Astrocyte (in vitro differentiated cells and primary cell): Measurements from ENCODE around the gene METTL24. TPM values are rescaled to one million over a fixed set of nuclear protein-coding genes. Genes with fewer than 3 reads are reported as not detected.
"Not testable (repeated sequence)": the region's sequence is repeated elsewhere in the genome, so short reads cannot be mapped to it uniquely, and the experiment has no call there.

Source experiments
- DNase-seq: peaks from one replicate; pipeline ENCODE4 v3.0.0-alpha.2; 2010; ENCODE audit warnings: low read depth
- FAIRE-seq: peaks from 2 replicates; lab custom pipeline; 2011; peaks lifted over from hg19 to GRCh38; lab: Jason Lieb, UNC
- H2AFZ ChIP-seq: 2 replicates; pipeline ENCODE4 v1.6.0; 2012; ENCODE audit warnings: low read depth, low read length, inconsistent platforms
- H3K27ac ChIP-seq: 2 replicates; pipeline ENCODE4 v1.5.1; 2011; ENCODE audit warnings: low read depth, low read length, inconsistent platforms
- H3K27me3 ChIP-seq: 2 replicates; pipeline ENCODE4 v1.6.0; 2011; ENCODE audit warnings: low read length, inconsistent platforms; ENCODE audit not compliant: insufficient read depth
- H3K36me3 ChIP-seq: 2 replicates; pipeline ENCODE4 v1.5.1; 2011; ENCODE audit warnings: low read length, inconsistent platforms; ENCODE audit not compliant: insufficient read depth
- H3K4me1 ChIP-seq: 2 replicates; pipeline ENCODE4 v1.5.1; 2011; ENCODE audit warnings: low read length, inconsistent platforms; ENCODE audit not compliant: insufficient read depth
- H3K4me2 ChIP-seq: 2 replicates; pipeline ENCODE4 v1.6.0; 2012; ENCODE audit warnings: low read length, inconsistent platforms
- H3K4me3 ChIP-seq: 2 replicates; pipeline ENCODE4 v1.5.1; 2011; ENCODE audit warnings: low read depth, mild to moderate bottlenecking, low read length, inconsistent platforms; ENCODE audit not compliant: insufficient read depth
- H3K79me2 ChIP-seq: 2 replicates; pipeline ENCODE4 v1.6.0; 2012; ENCODE audit warnings: mild to moderate bottlenecking, low read length, inconsistent platforms; ENCODE audit not compliant: insufficient read depth
- H3K9ac ChIP-seq: 2 replicates; pipeline ENCODE4 v1.6.0; 2012; ENCODE audit warnings: mild to moderate bottlenecking, low read length, inconsistent platforms
- H3K9me3 ChIP-seq: 2 replicates; pipeline ENCODE4 v1.5.1; 2012; ENCODE audit warnings: low read depth, mild to moderate bottlenecking, low read length, inconsistent platforms; ENCODE audit not compliant: insufficient read depth
- H4K20me1 ChIP-seq: 2 replicates; pipeline ENCODE4 v1.6.0; 2012; ENCODE audit warnings: low read length, inconsistent platforms; ENCODE audit not compliant: insufficient read depth
- H3K27ac Mint-ChIP-seq: one replicate; pipeline ENCODE4 v1.8.0; 2021; ENCODE audit warnings: mild to moderate bottlenecking, mixed read lengths; ENCODE audit not compliant: unreplicated experiment
- H3K27me3 Mint-ChIP-seq: one replicate; pipeline ENCODE4 v1.8.0; 2021; ENCODE audit warnings: low read depth, mixed read lengths; ENCODE audit not compliant: unreplicated experiment
- H3K36me3 Mint-ChIP-seq: one replicate; pipeline ENCODE4 v1.8.0; 2021; ENCODE audit warnings: low read depth, mixed read lengths; ENCODE audit not compliant: unreplicated experiment
- H3K4me1 Mint-ChIP-seq: one replicate; pipeline ENCODE4 v1.8.0; 2021; ENCODE audit warnings: low read depth, mixed read lengths; ENCODE audit not compliant: unreplicated experiment
- H3K4me3 Mint-ChIP-seq: one replicate; pipeline ENCODE4 v1.8.0; 2021; ENCODE audit warnings: mild to moderate bottlenecking, moderate library complexity, mixed read lengths; ENCODE audit not compliant: unreplicated experiment
- H3K9me3 Mint-ChIP-seq: one replicate; pipeline ENCODE4 v1.8.0; 2021; ENCODE audit warnings: mild to moderate bottlenecking, mixed read lengths; ENCODE audit not compliant: unreplicated experiment
- EZH2 ChIP-seq: IDR thresholded peaks from 2 replicates; pipeline ENCODE4 v1.6.1; 2012; ENCODE audit warnings: mild to moderate bottlenecking, low read length, inconsistent platforms; ENCODE audit not compliant: insufficient read depth
- total RNA-seq: library from RNA; stranded (reverse); gene quantifications from 2 replicates; pipeline ENCODE4 v1.2.1, GENCODE V29; 2021
- TF ChIP-seq, protein P1 (sequence below): IDR thresholded peaks from 2 replicates; pipeline ENCODE4 v1.5.1; 2011; ENCODE audit warnings: low read depth, mild to moderate bottlenecking, inconsistent platforms, low read length, moderate library complexity; ENCODE audit not compliant: insufficient read depth

The METTL24 gene
- total RNA-seq, 1 donor from 2014 or later = 0.75 TPM

GRCh38 chr6:110315869-110316398 is 42.2 kb downstream of the METTL24 start:
- Histone ChIP-seq H3K9ac (no peak overlapping the region), H3K4me3 (no peak overlapping the region), H4K20me1 (no peaks in the 10 kb centered on the region), H2AFZ (no peak overlapping the region), H3K36me3 (no peaks in the 10 kb centered on the region), H3K27ac (no peak overlapping the region), H3K9me3 (no peaks in the 10 kb centered on the region), H3K27me3 (peaks cover 2% of the 10 kb centered on the region), H3K4me2 (no peak overlapping the region), H3K4me1 (no peaks in the 10 kb centered on the region), H3K79me2 (no peaks in the 10 kb centered on the region)
- Mint-ChIP-seq H3K27ac (no peak overlapping the region), H3K4me1 (no peaks in the 10 kb centered on the region), H3K4me3 (no peak overlapping the region), H3K9me3 (no peaks in the 10 kb centered on the region), H3K27me3 (peaks cover 10% of the 10 kb centered on the region), H3K36me3 (no peaks in the 10 kb centered on the region)
- no peak for DNase-seq
- TF ChIP-seq, protein P1, sequence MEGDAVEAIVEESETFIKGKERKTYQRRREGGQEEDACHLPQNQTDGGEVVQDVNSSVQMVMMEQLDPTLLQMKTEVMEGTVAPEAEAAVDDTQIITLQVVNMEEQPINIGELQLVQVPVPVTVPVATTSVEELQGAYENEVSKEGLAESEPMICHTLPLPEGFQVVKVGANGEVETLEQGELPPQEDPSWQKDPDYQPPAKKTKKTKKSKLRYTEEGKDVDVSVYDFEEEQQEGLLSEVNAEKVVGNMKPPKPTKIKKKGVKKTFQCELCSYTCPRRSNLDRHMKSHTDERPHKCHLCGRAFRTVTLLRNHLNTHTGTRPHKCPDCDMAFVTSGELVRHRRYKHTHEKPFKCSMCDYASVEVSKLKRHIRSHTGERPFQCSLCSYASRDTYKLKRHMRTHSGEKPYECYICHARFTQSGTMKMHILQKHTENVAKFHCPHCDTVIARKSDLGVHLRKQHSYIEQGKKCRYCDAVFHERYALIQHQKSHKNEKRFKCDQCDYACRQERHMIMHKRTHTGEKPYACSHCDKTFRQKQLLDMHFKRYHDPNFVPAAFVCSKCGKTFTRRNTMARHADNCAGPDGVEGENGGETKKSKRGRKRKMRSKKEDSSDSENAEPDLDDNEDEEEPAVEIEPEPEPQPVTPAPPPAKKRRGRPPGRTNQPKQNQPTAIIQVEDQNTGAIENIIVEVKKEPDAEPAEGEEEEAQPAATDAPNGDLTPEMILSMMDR = no peak
- no peak for TF ChIP-seq EZH2
- no peak for FAIRE-seq

- Mint-ChIP-seq H3K27ac (no peak overlapping the region), H3K4me1 (no peaks in the 10 kb centered on the region), H3K36me3 (no peaks in the 10 kb centered on the region), H3K27me3 (peaks cover 10% of the 10 kb centered on the region), H3K9me3 (no peaks in the 10 kb centered on the region), H3K4me3 (no peak overlapping the region)
- no peaks in the 10 kb centered on the region for H3K36me3 ChIP-seq
- H4K20me1 ChIP-seq = no peaks in the 10 kb centered on the region
- H3K27ac ChIP-seq = no peak overlapping the region
- TF ChIP-seq, protein P1 = no peak
- no peak for TF ChIP-seq EZH2
- no peaks in the 10 kb centered on the region for H3K9me3 ChIP-seq
- H3K79me2 ChIP-seq = no peaks in the 10 kb centered on the region
- no peak overlapping the region for H3K9ac ChIP-seq
- H2AFZ ChIP-seq = no peak overlapping the region
- H3K27me3 ChIP-seq = peaks cover 2% of the 10 kb centered on the region
- no peak for DNase-seq
- FAIRE-seq = no peak
- no peak overlapping the region for H3K4me2 ChIP-seq
- H3K4me3 ChIP-seq = no peak overlapping the region
- no peaks in the 10 kb centered on the region for H3K4me1 ChIP-seq
Observed at GRCh38 chr6:110315207-110315868, 42.8 kb downstream of the METTL24 start.

DNA sequence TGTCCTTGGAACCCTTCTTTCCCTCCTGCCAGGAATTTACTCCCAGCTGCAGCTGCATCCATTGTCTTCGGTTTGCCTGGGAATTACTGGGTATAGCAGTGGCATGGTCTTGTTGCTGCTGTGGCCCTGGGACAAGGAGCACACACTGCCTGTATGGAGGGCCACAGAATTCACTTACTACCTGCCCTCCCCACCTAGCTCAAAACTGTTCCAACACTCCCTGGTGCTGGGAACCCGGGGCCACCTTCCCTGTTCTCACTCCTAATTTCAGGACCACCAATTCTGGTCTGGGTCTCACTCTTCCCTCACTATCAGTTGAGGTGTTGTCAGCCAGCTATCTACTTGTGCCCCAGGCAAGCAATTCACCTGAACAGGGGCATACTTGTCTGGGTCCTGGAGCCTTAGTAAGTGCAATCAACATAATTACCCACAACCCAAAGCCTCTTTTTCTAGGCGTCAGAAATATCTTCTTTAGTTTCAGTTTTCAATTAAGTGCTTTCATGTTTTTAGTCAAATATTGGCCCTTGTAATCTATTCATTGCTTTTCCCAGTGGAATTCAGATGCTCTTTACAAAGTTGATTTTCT is 47.2 kb downstream of the METTL24 start:
- TF ChIP-seq, protein P1 = no peak
- no peak for TF ChIP-seq EZH2
- no peak for FAIRE-seq
- DNase-seq = no peak

GRCh38 chr6:110309432-110309831 is 48.7 kb downstream of the METTL24 start:
- not testable (repeated sequence) for H4K20me1 ChIP-seq, H3K4me2 ChIP-seq, DNase-seq, H3K27ac ChIP-seq, H3K79me2 ChIP-seq, H3K36me3 ChIP-seq, H3K9me3 Mint-ChIP-seq, H3K4me3 ChIP-seq, H3K27me3 Mint-ChIP-seq, H3K36me3 Mint-ChIP-seq, H3K9me3 ChIP-seq, H3K27me3 ChIP-seq, H3K4me1 ChIP-seq, H3K27ac Mint-ChIP-seq, H3K4me3 Mint-ChIP-seq, H2AFZ ChIP-seq, H3K9ac ChIP-seq, H3K4me1 Mint-ChIP-seq, FAIRE-seq

More for the DNA sequence above, 47.2 kb downstream of the METTL24 start:
- H3K9me3 ChIP-seq = no peaks in the 10 kb centered on the region
- H2AFZ ChIP-seq = no peak overlapping the region
- peaks cover 7% of the 10 kb centered on the region for H3K27me3 Mint-ChIP-seq
- H3K36me3 ChIP-seq = no peaks in the 10 kb centered on the region
- H3K27ac Mint-ChIP-seq = no peak overlapping the region
- no peaks in the 10 kb centered on the region for H3K4me1 Mint-ChIP-seq
- no peak overlapping the region for H3K4me3 Mint-ChIP-seq
- no peaks in the 10 kb centered on the region for H3K79me2 ChIP-seq
- H3K9me3 Mint-ChIP-seq = peaks cover 3% of the 10 kb centered on the region
- no peaks in the 10 kb centered on the region for H3K27me3 ChIP-seq
- H3K27ac ChIP-seq = no peak overlapping the region
- no peaks in the 10 kb centered on the region for H4K20me1 ChIP-seq
- no peaks in the 10 kb centered on the region for H3K4me1 ChIP-seq
- no peak overlapping the region for H3K9ac ChIP-seq
- no peaks in the 10 kb centered on the region for H3K36me3 Mint-ChIP-seq
- no peak overlapping the region for H3K4me3 ChIP-seq
- H3K4me2 ChIP-seq = no peak overlapping the region
